Pons (tissue), 1 donor: ENCODE results near the gene GSE1.

Experiments
- DNase-seq: peaks from one replicate; pipeline ENCODE4 v3.0.0-alpha.2; 2016; ENCODE audit warnings: low spot score

The GSE1 gene

DNA sequence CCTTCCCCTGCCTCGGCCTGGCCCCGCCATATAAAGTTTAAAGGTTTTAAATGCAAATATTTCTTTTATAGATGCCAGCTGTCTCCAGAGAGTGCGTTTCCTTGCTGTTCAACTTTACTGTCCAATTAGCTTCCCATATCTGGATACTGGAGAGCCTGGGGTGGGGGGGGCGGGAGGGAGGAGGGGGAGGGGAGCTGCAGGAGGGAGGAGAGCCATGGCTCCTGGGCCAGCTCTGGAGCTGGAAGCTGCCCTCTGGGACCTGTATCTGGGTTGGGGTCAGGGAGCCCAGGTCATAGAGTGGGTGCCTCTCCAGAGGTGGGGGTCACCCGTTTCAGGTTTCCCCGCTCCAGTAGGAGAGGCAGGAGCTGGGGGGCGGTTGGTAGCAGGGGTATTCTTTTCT is 6.2 kb upstream of the GSE1 start:
- DNase-seq = no peak

DNA sequence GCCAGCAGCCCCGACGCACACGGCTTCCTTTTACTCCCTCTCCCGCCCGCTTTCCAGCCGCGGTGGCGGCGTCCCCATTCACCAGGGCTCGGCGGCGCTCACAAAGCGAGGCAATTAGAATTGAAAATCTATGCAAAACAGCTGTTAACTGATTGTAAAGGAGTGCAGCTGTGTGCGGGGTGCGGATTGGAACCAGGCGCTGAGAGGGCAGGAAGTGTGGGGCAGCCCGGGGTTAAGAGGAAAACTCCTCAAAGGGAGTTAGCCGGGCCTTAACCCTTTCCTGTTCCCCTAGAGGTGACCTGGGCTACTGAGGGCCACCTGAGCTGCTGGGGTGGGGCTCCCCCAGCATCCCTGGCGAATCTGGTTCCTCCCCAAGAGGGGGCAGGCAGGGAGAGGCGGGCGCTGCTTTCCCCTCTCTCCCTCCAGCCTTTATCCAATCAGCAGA is 5.8 kb upstream of the GSE1 start:
- DNase-seq = no peak

DNA sequence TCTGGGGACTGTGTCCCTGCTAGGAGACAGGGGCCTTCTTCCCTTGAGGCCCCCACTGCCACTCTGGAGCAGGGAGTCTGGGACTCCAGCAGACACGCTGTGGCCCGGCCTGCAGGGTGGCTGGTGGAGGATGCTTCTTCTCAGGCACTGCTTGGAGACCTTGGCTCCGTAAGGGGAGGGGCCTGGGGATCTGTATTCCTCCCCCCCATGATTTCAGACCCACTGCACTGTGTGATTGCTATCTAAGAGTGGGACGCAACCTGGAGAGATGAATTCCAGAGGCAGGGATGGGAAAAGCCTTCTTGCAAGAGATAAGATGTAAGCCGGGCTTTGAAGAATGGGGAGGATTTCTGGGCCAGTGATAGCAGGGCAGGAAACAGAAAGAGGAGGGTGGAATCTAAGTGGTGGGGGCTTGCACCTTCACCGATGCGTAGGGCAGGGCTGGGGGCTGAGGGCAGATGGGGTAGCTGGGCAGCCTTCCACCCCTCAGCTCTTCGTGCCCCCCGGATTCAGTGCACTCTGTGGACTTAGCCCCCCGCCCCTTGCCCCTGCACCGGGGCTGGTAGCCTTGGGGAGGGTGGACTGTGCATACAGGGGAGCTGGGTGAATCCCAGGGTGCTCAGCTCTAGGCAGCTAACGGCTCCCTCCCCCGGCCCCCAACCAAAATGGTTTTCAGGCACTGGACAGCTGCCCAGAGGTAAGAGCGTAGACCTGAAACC is 5.2 kb upstream of the GSE1 start:
- no peak for DNase-seq

DNA sequence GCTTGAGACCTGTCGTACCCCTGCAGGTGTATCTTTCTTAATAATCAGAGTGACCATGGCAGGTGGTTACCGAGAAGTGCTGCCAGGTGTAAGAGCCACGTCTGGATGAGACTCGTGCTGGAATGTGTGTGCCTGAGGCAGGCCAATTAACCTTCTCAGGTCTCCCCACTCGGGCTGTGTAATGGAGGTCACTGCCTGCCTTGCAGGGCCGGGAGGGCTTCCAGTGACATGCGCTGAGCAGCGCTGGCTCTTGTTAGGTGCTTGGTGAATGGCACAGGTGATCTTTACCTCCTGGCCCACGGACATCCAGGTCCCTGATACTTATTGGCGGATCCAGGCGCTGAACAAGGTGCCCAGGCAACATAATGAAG is 4.6 kb upstream of the GSE1 start:
- no peak for DNase-seq

DNA sequence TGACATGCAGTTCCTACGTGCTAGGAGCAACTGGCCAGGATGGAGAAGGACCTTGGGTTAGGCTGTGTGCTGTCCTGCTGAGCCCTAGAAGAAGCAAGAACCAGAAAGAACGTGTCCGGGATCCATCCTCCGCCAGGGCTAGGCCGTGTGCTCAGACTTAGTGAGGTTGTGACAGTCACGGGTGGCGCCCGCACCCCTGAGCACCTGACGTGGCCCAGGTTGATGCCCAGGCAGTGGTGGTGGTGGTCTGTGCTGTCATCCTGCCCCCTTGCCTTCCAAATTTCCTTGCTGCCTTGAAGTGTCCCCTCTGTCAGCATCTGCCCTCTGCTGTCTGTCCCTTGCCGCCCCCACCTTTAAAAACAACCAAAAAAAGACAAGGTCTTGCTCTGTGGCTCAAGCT is 4.2 kb upstream of the GSE1 start:
- DNase-seq = no peak

DNA sequence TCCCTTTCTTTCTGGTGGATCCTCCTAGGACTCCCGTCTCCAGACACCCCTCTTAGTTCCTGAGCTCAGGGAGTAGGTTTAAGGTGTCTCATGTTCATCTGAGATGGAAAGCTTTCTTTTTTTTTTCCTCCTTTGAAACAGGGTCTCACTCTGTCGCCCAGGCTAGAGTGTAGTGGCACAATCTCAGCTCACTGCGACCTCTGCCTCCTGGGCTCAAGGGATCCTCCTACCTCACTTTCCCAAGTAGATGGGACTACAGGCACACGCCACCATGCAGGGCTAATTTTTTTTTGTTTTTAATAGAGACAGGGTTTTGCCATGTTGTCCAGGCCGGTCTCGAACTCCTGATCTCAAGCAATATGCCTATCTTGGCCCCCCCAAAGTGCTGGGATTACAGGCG is 3.6 kb upstream of the GSE1 start:
- DNase-seq = no peak

DNA sequence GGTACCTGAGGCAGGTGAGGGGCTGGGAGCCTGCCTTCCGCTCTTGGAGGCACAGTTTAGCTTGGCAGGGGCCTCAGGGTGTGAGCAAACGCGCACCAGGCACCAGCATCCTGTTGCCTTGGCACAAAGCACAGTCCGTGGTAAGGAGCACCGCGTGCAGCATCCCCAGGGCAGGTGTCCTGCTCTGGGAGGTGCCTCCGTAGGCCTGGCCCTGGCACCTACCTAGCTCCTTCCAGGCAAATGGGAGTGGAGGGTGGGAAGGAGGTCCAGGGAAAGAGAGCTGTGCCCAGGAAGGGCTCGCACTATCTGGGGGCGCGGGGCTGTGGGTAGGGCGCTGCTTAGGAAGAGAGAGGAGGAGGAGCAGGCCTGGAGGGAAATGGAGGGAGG is 3.1 kb upstream of the GSE1 start:
- no peak for DNase-seq

DNA sequence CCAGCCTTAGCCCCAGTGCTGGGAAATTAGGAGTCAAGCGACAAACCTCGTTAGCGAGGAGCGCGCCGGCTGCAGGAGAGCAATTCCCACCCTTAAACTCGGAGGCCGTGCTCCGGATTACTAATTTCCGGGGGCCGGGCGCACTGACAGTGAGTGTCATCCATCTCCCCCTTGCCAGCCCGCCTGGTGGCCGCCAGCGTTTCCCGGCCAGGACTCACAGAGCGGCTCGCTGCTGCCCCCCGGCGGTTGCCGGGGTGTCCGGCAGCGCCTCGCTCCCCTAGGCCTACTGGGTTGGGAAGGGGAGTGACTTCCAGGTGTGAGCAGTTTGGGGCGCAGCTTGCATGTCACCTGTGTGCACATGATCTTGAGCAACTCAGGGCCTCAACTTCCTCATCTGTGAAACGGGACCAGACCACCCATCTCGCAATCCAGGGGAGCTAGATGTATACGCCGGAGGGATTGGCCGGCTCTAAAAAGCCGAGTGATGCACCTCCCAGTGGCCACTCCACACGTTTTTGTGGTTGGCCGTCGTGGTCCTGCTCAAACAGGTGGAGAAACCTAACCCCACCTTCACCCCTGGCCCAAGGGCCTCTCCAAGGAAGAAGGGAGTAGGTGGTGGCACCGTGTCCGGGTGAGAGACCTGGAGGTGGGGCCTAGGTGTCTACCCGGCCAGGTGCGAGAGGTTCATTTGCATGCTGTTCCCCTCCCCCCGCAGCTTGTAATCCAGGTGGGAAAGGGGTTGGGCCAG is 2.5 kb upstream of the GSE1 start:
- peak; percentile 86 for DNase-seq

DNA sequence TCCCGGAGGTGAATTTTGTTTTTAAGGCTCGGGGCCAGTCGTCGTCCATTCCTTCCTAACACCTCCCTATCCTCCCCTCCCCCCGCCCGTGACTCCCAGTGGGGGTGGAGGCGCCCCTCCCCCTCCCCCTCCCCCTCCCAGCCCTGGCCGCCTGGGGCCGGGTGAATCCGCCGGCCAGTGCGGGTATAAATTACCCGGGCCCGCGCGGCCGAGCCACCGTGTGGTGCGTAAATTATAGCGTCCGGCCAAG is 2.0 kb upstream of the GSE1 start:
- DNase-seq = no peak

DNA sequence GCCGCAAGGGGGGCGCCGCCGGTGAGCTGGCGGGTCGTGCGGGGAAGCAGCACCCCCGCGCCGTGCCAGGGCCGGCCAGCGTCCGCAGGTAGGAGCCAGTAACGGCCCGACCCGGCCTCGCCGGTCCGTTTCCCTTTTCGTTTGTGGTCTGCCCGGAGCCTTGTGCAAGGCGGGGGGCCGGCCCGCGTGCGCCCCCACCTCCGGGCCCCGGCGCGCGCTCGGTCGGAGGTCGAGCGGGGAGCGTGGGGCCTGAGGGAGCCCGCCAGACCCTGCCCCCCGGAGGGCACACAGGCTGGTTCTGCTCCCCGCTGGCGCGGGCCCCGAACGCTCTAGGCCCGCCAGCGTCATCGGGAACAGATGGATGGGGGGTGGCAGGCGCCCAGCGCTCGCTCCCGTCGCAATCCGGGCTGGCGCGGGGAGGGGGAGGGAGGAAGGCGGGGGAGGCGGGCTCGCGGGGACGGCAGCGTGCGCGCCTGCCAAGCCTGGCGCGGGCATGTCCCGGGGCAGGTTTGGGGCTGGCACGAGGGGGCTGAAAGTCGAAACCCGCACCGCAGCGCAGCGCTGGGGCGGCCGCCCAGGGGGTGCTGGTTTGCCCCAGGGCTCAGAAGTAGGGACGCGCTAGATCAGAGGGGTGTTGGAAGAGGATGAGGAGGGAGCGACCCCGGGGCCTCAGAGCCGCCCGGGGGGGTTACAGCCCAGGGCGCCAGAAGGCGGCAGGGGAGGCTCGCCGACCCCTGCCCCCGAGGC is 1.5 kb upstream of the GSE1 start:
- DNase-seq = peak; percentile 63

DNA sequence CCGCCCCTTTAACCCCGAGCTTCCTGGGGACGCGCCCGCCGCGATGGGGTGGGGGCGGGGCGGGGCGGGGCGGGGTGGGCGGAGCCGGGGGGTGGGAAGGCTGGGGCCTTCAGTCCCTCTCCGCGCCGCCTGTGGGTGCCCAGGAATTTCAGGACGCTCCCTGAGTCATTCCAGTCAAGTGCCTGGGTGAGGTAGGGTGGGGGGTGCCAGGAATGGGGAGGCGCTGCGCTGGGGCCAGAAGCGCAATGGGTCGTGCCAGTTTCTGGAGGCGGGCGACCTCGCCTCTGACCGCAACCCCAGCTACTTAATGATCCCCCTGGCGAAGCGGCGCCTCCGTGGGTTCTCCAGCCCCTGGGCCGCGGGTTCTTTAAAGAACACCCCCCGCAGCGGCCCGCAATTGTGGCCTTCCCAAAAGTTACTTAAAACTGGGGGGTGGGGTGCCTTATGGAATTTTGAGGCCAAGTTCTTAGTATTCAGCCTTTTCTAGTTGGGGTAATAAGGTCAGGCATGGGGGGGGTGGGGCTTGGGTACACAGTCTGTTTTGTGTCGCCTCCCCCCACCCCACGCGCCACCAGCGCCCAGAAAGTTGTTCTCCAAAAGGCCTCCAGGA is 826 bp upstream of the GSE1 start:
- no peak for DNase-seq

DNA sequence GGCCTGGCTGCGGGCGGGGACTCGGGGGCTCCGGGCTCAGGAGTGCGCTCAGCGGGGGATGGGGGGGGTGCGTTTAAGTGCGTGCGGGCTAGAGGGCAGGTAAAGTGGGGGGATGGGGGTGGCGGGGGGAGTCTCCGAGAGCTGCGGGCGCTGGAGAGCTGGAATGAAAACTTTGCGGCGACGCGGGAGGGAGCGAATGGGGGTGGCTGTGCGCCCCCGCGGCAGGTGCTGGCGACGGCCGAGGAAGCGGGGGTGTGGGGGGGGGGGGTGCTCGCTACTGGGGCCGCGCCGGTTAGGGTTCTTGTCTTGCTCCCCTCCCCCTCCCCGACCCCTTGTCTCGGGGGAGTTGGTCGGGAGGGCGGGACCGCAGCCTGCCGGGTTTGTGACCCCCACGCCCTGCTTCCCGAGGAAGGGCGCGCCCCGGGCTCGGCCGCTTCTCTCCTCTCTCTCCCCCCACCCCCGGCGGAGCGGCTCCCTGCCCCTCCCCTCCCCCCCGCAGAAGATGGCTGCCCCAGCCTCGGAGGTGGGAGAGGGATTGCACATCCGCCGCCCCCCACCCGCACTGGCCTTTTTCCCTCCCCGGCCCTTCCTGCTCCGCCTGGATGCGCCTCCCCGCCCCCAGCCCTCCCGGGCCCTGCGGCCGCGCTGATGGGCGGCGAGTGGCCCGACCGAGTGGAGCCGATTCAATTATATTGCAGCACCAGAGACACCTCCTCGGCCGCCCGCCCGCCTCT is 649 bp downstream of the GSE1 start:
- no peak for DNase-seq

DNA sequence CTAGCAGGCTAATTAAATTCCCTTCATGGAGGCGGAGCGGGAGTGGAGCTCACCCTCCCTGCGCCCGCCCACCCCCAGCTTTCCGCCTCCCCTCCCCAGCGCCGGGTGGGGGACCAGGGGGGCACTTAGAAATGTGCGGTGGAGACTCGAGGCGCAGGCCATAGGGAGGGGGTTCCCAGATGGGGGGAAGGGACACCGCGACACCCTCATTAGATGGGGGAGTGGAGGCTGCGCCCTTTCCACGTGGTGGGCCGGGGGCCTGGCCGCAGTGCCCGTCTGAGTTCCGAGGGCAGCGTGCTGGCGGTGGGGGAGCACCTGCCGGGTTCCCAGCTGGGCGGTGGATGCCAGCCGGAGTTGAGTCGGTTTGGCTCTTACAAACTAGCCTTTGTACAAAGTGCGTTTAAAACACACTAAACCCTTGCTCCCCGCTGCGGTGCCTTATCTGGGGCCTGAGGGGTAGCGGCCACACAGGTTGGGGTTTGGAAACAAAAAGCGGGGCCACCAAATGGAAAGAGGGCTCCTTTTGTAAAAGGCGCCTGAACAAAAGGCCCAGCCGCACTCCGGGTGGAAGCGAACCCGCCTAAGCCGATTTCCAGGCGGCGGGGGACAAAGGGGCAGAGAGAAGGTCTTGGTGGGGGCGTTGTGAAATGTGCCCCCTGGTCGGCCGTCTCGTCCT is 1.4 kb downstream of the GSE1 start:
- DNase-seq = no peak

DNA sequence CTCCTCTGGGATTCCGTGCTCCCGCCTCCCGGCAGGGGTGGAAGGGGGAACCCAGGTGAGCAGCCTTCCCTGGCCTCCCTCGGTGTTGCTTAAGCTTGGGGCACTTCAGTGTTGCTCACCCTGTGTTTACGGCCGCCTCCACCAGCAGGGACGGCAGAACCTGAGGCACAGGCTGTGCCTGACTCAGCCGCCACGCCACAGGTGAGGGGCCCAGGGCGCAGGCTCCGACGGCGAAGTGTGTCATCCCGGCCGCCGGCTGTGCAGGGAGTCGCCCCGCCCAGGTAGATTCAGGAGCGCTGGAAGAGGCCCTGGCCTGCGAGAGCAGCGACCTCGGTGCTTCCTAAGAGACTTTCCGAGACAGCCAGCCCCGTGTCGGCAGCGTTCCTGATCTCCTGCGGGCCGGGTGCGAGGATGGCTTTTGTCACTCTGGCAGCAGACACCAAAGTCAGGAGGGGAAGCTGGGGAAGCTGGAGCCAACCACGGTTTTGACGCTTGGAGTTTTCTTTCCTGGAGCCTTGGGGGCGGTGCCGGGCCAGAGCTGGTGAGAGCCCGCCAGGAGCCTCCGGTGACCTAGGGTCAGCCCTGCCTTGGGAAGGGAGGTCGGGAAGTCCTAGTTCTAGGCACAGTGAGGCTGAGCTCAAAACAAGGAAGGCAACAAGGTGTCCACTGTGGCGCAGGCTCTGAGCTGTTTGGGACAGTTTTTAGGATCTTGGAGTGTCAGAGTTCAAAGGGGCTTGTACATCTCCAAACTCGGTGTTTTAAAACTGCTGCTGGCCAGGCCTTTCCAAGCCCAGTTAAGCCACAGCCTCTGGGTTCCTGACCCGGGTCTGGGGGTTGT is 2.1 kb downstream of the GSE1 start:
- no peak for DNase-seq

DNA sequence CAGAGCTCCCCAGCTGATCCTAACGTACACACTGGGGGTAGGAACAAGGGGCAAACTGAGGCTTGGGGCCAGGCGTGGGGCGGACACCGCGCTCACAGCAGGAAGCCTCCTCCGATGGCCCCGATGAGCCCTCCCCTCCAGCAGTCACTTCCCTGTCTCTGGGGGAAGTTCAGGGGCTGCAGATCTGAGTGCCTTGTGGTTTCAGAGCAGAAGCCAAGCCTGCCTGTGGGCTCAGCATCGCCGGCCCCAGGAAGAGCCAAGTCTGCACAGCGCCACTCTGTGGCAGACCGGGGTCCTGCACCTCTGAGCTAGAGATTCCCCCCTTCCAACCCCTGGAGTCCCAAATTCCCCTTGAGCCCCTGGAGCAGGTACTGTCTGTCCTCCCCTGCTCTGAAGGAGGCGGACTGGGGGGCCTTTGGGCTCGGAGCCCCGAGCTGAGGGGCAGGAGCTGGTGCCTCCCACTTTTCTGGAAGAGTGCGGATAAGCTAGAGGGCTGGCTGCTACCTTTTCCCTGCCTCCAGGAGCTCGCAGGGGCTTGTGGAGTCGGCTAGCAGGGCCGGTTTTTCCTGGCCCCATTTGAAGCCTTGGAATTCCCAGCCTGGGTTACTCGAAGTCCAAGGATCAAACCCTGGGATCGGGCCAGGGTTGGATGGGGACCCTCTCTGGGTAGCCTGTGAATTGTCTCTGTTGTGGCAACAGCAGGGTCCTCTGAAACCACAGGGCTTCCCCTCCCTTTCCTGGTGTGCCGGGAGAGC is 2.9 kb downstream of the GSE1 start:
- DNase-seq = peak; percentile 77

DNA sequence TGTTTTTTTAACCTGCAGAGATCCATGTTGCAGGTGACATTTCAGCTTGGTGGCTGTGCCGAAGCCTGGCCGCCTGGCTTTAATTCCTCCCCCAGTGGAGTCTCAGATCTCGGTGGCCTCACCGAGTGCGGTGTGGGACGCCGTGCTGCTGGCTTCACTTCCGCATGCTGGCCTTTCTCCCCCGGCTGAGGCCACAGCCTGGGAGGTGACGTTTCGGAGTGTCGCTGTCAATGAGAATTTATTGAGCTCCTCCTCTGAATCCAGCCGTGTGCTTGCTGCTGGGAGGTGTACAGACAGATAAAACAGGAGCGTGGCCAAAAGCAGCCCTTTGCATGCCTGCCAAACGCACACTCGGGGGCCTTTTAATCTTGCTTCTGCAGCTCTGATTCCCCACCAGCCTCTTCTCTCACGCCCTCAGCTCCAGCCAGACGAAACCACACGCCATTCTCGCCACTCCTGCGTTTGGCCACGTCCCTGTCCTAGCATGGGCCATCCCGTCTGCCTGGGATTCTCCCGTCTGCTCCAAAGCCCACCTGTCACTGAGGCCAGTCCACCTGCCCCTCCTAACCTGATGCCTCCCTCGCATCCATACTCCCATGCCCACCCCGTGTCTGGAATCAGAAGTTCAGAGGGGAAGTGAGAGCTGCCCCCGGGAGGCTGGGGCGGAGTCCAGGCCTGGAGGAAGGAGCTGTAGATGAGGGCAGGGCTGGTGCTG is 3.6 kb downstream of the GSE1 start:
- DNase-seq = no peak

DNA sequence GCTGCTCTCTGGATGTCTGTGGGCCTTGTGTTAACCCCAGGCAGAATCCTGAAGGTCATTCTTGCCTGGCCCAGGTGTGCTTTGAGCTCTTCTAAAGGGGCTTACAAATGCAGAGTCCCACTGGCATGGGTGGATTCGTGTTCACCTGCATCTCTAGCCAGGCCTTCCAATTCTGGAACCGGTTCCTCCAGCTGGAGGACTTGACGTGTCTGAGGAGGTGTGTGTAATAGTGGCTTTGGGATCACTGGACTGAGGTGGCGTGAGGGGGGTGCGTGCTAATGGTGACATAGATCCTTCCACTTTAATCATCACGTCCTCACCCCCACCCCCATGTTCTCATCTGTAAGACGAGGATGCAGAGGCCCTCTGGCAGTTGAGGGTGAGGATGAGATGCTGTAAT is 4.8 kb downstream of the GSE1 start:
- DNase-seq = no peak

DNA sequence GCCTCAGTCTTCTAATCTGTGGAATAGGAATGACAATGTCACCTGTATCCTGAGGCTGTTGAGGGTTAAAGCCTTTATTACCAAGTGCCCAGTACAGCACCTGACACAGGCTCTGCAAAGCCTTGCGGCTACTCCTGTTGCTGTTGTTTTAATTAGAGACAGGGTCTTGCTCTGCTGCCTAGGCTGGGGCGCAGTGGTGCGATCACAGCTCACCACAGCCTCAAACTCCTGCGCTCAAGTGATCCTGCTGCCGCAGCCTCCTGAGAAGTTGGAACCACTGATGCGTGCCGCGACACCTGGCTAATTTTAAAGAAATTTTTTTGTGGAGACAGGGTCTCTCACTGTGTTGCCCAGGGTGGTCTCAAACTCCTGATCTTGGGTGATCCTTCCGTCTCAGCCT is 5.4 kb downstream of the GSE1 start:
- DNase-seq = no peak

DNA sequence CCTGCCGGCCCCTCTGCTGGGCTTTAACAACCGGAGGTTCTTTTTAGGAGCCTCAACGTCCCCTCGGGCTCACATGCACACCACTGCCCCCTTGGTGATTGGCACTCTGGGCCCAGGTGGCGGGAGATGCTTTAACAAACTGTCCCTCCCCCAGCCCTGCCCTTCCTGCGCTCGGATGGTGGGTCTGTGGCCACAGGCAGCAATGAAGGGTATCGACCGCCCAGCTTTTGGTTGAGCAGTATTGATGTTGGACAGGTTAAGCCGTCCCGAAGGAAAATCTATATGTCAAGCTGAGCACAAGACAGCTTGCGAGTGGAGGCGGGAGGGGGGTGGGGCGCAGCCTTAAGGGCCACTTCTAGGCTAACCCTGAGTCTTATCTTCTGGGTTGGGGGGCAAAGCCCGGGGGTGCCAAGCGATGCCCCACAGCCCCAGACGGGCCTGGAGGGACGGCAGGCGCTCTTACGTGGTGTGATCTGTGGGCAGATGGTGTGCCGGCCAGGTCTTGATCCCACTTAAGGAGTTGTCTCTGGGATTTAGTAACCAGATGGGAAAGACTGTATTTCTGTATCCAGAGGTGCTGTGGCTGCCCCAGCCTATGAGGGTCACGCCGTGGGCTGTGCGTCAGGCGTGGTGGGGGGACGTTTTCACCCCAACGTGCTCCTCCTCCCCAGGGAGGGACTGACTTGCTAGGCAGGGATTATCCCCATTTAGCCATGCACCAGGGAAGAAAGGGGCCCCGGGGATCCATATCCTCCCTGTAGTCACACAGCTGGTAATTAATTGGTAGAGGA is 6.2 kb downstream of the GSE1 start:
- no peak for DNase-seq
